ENCODE data around the gene ATXN7L1.

Gene ATXN7L1

DNA sequence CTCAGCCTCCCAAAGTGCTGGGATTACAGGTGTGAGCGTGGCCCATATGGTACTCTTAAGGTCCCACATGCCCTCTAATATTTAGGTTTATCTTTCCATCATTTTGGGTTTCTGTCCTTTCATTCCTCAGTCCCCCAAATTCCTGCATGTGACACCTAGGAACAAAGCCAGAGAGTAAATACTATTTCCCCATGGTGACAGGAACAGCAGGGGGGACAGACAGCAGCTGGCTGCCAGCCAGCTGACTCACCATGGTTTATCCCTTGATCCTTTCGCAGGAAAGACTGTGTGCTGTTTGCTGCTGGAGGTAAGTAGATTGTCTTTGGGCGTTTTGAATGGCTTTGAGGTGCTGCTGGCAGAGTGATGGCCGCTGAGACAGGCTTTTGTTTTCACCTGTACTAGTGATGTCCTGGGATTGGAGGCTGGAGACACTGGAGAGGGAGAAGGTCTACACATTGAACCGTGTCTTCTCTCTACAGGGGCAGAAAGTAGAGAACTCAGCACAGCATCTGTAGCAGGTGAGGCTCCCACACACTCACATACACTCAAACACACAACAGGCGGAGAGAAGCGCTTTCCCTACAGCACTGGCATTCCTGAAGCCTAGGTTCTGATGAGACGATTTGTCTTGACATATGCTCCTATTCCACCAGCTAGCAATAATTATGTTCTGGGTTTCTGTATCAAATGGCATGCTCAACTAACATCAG lies 211.4 kb downstream of the ATXN7L1 start:
- DNase-seq: peak in 1 of 3 donors; percentile 41

DNA sequence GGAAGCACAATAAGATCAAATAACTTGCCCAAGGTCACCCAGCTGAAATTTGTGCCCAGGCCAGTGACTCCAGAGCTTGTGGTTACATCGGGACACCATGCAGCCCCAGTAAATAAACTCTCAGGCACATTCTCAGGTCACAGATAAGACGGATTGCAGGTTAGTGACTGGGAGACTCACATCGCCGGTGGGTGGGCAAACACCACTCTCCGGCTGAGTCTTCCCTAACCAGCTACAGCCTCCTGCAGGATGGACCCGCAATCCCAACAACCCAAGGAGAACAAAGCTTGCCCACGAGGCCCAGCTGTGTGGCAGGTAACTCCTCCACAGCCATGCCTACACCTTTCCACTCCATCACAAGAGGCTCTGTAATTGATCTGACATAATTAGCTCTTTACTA lies 213.4 kb downstream of the ATXN7L1 start:
- no peak for DNase-seq

DNA sequence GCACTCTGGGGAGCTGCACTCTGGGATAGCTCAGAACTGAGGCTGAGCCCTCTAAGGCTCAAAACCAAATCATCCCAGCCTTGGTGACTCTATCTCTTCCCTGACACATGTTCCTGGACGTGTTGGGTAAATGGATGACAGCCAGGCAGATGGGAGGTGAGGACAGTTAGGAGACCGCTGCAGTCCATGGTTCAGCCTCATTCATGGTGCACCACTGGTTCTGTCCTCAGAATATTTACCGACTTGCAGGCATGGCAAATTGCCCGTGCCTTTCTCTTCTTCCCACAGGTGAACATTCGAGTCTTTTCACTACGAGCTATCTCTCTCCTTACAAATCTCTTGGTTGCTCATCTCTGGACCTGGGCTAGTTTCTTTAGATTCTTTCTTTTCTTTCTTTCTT lies 214.8 kb downstream of the ATXN7L1 start:
- DNase-seq: no peak

DNA sequence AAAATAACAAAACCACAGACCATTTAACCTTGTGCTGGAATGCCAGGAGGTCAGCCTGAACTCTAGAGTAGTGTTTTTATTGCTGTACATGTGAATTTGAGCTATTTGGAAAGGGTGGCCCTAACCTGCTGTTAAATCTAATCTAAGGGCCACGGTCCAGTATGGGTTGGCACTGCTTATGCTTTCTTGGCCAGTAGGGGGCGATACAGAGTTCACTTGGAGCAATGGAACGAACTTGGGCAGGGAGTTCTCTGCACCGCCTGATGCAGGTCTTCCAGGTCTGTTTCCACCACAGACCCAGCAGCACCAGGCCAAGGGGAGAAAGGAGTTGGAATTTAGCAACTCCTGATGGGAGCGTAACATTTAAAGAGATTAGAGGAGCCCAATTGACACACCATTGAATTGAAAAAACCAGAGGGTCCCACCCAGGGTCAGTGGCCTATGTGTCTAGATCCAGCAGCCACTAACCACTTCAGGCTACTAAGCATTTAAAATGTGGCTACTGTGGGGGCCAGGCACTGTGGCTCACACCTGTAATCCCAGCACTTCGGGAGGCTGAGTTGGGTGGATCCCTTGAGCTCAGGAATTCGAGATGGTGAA lies 219.4 kb downstream of the ATXN7L1 start:
- DNase-seq: peak; percentile 69 to 87 (median 83)

DNA sequence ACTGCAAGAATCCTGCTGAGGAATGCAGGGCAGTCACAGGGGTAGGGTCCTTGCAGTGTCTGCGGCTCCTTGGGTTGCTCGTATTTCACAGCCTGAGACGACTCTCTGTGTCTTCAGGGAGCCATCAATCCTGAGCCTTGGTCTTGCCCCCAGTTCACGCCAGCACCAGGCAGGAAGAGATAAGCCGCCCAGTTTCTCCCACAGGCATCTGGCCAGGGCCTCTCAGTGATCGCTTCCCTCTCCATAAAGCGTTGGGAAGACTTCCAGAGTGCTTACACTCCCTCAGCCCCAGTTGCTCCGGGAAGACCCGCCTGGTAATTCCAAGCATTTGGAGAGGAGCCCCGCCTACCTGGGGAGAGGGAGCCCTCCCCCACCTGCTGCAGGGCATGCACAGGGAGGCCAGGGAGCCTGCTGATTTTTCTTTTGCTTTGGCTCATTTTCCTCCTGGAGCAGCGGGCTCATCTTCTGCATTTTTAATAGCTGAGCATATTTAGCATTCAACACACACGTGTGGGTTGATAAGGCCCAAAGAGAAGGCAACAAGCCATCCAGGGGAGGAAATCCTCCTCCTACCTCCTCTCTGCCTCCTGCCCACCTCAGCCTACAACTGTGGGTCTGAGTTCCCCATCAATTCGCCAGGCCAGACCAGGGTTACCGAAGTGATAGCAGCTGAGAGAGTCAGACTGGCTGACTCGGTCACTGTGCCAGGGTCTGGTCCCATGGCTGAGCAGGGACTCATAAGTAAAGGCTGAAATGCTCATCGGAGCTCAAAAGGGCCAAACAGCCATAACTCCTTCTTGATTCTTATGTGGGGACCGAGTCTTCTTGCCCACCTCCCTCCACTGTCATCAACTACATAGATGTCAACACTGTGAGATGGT lies 220.7 kb downstream of the ATXN7L1 start:
- DNase-seq: no peak

DNA sequence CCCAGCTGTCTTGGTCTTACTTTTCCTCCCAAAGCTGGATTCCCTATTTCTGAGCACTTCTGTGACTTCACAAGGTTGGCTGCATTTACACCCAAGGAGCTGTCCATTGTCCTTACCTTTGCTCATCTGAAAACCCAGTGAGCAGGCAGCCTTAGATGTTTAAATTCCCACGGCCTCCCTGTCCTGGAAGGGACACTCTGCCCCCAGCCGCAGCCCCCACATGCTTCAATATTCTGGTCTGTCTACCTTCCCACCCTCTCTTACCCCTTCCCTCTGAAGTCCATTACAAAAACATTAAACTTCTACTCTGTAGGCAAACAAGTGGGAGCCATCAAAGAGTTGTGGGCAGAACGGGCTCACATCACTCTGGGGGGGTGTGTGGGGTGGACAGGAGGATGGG lies 221.3 kb downstream of the ATXN7L1 start:
- DNase-seq: no peak

DNA sequence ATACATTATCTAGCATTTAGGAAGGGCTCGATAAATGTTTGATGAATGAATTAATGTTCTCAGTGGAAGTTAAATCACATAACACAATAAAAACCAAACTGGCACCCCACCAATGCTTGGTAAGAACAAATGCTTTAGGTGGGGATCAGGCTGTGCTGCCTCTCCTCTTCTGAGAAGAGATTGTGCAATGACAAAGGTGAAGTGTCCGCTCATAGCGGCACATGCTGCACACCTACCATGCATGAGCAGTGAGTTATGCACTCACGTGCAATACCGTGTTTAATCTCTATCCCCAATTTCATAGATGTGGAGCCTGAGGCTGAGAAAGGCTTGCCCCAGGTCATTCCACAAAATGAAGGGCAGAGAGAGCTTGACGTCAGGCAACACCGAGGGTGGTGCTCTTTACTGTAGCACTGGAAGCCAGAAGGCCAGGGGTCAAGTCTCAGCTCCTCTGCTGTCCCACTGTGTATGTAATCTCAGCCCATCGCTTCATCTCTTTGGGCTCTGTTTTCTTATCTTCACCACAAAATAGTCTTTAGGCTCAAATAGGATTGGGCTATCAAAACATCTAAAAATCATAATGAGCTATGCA lies 222.2 kb downstream of the ATXN7L1 start:
- DNase-seq: no peak

DNA sequence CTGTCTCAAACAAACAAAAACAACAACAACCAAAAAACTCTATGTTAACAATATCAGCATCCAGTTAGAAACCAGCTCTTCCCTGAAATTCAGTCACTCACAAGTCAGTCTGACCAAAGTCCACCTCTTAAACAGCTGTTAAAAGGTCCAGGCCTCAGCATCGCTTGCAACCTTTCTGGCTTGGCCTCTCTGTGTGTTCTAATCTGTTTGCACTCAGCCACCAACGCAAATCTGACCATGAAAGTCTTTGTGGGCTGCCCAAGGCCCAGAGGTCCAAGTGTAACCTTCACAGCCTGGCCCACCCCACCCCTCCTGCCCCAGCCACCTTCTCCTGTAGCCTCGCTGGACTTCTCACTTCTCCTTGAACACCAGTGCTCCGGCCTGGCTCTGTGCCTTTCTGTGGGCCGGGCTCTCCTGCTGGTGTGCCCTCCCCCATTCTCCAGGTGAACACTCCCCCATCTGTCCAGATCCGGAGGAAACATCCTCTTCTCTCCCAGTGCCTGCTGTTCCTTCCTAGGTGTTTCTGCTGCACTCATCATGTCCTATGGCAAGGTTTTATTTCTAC lies 222.9 kb downstream of the ATXN7L1 start:
- DNase-seq: no peak

DNA sequence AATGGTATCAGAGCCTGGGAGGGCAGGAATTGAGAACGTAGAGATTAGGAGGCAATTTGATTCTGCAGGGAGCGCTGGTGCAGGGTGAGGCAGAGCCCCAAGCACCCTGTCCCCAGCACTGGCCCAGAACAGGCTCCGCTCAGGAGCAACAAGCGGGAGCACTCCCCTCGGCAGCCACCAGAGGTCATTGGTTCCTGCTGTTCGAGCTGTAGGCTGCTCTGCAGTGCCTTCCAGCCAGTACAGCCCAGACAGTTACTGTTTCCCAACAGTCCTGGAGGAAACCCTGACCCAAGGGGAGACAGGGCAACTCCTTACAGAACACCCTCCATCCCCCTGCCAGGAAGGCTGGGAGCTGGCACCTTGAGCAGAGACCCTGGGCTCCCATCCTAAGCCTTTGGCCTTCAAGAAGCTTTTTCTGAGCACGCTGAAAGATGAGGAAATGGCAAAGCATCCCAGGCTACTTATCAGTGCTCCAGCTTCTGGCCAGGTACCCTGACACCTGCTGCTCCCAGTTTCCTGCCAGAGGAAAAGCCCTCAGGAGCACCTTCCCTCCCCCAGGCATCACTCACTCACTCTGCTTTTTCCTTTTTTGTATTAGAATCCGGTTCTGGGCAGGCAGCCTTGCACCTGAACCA lies 223.9 kb downstream of the ATXN7L1 start:
- peak; percentile 68 to 77 (median 73) for DNase-seq

DNA sequence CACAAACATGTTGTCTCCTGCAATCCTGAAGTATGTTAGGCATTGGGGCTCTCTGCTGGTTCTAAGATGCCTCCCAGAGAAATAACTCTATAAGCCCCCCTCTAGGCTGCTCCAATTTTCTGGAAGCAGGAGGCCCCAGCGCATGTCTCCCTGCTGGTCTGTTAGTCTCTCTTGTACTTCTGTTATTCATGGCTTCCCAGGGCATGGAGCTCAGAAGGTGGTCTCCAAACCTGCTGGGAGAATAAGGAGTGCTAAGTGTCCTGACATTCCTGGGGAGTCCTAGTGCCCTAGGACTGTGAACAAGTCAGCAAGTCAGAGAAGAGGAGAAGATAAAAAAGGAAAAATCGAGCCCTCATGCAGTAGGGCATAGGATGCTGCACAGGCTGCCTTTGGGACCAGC lies 224.6 kb downstream of the ATXN7L1 start:
- DNase-seq: no peak

DNA sequence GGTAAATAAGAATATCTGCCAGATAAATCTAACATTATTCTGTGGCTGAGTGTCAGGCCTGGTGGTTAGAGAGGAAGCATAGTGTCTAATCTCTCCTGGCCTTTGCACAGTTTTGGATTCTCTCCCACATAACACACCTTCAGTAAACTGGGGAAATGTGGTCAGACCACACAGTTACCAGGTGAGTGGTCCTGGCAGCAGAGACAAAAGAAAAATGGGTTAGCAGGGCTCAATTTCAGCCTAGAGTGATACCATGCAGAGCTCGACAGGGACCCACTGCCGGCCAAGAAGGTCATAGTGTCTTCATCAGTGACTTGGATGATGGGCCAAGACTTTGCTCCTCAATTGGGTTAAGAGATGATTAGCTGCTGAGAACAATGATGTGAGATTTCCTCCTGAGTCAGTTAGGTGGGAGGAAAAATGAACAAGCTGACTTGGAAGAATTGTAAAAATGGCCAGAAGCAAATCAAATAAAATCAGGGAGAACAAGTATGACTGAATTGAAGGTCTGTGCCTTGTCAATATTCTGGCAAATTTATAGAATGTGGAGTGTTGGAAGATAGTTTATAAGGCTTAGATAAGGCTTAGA lies 225.9 kb downstream of the ATXN7L1 start:
- DNase-seq: no peak

DNA sequence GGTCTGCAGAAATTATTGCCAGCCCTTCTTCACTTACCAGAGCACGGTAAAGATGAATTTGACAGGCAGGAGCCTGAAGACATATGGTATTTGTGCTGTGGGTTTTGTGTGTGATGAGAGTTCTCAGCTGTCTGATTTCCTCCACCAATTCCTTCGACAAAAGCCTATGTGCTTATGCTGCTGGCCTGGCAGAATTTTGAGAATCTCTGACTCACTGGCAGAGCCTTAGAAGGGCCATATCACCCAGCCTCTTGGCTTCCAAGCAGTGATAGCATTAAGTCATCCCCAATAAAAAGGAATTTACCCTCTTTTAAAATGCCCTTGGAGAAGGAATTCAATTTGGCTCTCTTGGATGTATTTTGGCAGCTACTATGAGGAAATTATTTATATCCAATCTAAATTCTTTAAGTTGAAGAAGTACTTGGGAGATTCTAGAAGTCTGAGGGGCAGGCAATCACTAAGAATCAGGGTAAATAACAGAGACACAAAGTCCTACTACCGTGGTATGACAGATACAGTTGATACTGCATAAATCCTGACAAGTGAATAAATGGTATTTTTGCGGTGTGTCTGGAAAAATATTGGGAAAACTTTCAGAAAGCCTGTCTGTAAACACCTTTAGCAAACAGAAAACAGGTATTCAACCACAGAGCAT lies 226.5 kb downstream of the ATXN7L1 start:
- DNase-seq: no peak

DNA sequence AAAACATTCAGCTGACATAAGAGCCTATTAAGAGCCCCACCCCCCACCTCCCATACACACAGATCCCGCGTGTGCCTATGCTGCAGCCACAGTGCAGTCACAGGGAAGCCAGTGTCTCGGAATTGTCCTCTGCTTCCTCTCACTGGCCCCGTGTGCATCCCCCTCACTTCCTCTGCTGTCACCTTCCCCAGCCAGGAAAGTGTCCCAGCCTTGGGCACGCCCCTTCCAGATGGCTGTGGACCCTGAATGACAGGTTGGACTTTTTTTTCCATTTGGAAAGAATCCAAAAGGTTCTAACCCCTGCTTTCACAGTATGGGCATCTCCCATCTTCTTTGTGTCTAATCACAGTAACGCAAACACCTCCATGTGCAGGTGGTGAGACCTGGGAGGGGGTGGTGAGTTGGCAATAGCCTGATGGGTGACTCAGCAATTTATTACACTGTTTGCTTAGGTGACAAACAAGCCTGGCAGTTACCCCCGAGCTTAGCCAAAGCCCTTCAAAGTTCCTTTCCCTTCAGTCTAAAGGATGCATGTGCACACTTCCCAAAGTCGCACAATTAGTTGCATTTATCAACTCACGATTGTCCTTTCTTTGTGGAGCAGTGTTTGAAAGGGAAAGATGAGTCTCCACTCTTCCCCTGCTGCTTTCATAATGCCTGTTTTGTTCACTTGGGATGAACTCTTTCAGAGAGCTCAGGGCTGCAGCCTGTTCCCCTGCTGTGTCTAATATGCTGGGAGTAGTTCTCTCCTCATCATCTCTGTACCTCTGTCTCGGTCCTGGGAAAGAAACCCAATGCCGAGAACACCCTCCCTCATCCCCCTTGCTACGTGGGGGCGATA lies 227.6 kb downstream of the ATXN7L1 start:
- DNase-seq: no peak

DNA sequence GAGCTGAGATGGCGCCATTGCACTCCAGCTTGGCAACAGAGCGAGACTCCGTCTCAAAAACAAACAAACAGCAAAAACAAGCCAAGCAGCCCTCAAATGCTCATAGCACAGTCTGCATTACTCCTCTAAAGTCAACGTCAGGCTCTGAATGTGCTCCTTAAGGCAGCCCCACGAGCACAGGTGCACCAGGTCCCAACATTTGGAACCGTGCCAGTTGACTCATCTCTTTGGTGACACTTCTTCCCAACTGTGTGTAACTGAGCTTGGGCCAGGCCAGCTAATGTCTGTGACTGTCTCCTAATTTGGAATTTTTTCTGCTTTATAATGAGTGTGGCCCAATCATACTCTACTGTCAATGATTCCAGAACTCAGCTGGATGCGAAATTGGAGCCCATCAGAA lies 228.8 kb downstream of the ATXN7L1 start:
- no peak for DNase-seq

DNA sequence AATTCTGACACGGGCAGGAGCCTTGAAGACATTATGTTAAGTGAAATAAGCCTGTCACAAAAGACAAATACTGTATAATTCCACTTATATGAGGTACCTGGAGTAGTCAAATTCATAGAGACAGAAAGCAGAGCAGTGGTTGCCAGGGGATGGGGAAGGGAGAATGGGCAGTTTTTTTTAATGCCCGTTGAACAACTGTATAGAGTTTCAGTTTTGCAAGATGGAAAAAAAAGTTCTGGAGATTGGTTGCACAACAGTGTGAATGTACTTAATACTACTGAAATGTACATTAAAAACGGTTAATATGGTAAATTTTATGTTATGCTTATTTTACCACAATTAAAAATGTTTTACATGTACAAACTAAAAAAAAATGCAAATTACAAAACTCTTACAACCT lies 231.5 kb downstream of the ATXN7L1 start:
- DNase-seq: no peak

DNA sequence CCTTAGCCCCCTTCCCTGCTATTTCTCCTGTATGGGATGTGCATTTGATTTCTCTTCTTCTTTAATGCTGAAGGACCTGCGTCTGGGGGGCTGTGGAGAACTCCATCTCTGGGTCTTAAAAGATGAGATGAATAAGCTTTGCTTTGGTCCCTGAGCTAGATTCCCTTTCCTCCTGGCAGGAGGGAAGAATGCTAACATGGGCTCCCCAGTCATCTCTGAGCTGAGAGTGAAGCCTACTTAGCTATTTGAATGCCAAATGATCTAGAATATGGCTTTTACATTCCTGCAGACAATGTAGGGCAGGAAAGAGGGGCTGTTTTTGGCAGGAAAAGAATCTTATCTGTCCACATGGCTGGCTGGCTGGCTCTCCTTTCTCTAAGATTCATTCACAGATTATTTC lies 232.5 kb downstream of the ATXN7L1 start:
- no peak for DNase-seq

DNA sequence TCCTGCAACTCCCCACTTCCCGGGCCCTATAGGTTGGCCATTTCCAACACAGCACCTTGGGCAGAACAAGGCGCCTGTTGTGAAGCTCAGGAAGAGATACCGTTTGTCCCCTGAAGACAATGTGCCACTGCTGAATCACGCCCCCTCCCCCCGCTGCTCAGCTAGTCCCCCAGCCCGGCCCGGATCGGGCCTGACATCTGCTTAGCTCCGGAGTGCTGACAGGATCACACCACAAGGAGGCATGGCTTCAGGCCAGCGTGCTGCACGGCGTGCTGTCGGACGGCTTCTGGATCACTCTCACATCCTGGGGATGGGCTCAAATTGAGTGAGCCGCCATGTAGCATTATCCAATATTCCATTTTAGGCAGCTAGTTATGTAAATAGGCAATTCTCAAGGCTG lies 233.0 kb downstream of the ATXN7L1 start:
- DNase-seq: no peak

DNA sequence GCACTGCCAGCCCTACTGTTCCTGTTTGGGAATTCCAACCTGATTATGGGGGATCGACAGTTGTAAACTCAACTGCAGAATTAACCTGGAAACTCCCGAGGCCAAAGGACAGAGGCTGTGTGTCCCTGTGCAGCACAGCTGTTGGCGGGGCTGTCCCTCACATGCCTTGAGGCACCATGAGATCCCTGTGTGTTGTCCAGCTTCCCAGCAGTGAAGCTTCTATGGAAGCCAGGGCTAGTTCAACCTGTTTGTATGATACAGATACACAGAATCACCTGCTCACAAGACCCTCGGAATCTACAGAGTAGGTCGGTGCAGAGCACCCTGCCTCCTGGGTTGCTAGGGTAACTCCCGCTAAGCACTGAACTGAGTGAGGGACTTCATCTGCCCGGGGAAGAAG lies 234.1 kb downstream of the ATXN7L1 start:
- DNase-seq: no peak

DNA sequence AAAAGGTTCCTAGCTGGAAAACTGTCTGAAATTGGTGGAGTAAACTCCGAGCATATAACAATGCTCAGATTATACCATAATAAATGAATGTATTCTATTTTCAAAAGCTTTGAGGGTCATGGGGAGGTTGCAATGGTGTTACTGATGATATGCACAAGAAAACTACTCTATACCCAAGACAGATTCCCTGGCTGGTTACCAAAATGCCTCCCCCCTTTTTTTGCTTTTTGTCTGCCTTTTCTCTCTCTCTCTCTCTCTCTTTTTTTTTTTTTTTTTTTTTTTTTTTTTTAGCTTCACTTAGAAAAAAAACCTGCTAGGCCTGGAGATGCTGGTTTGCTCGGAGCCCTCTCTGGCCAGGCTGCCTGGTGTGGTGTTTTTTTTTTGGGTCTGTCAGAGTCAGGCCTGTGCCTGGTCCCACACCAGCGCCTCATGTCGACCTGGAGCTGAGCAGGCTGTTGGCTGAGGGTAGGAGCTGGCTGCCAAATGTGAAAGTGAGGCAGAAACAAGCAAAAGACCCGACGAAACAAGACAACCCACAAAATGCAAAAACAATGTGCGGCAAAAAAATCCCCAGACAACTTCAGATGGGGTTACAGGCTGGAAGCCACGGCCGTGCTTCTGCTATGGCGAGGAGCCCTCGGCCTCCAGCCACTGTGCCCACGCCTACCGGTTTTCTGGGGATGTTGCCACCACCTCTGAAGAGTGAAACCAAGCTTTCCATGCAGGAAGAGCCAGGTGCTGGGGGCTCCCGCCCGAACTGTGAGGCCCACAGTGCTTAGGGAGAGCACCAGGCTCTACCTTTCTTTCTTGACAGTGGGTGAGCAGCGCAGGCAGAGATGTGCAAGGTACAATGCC lies 235.2 kb downstream of the ATXN7L1 start:
- DNase-seq: no peak
